Fibroblast of lung (primary cell): ENCODE data around the gene SOX21. TPM values are rescaled to one million over a fixed set of nuclear protein-coding genes. Genes with fewer than 3 reads are reported as not detected.

ENCODE experiments used
- DNase-seq, 2 donors: peaks; one replicate each; pipeline versions ENCODE4 v3.0.0 to v3.0.0-alpha.2; 2010; ENCODE audit warnings: low read depth in 2 of 2
- H2AFZ ChIP-seq: 2 replicates; pipeline ENCODE4 v1.5.1; 2012; ENCODE audit warnings: low read length, control low read depth, inconsistent platforms
- H3K27ac ChIP-seq: 2 replicates; pipeline ENCODE4 v1.5.1; 2011; ENCODE audit warnings: low read length, control low read depth; ENCODE audit not compliant: insufficient read depth
- H3K27me3 ChIP-seq: 2 replicates; pipeline ENCODE4 v1.5.1; 2011; ENCODE audit warnings: mild to moderate bottlenecking, low read length; ENCODE audit not compliant: control insufficient read depth, insufficient read depth
- H3K36me3 ChIP-seq: 2 replicates; pipeline ENCODE4 v1.5.1; 2011; ENCODE audit warnings: low read length; ENCODE audit not compliant: control insufficient read depth, insufficient read depth
- H3K4me1 ChIP-seq: 2 replicates; pipeline ENCODE4 v1.5.1; 2011; ENCODE audit warnings: low read length; ENCODE audit not compliant: control insufficient read depth, insufficient read depth; ENCODE audit errors: extremely low read depth
- H3K4me2 ChIP-seq: 2 replicates; pipeline ENCODE4 v1.5.1; 2011; ENCODE audit warnings: low read length, control low read depth; ENCODE audit not compliant: insufficient read depth; ENCODE audit errors: extremely low read depth
- H3K4me3 ChIP-seq, 4 experiments: fragments of 200-600 bp in 1 of 4; sonication (generic) in 1 of 4; replicated peaks in 1 of 4; 2 replicates each; pipeline ENCODE4 v1.5.1; 2011 to 2016; ENCODE audit warnings: low read length in 4 of 4, low read depth in 3 of 4, mild to moderate bottlenecking in 3 of 4, control low read depth in 2 of 4, inconsistent platforms in 1 of 4, mixed read lengths in 1 of 4; ENCODE audit not compliant: insufficient read depth in 1 of 4; ENCODE audit errors: control extremely low read depth in 1 of 4
- H3K79me2 ChIP-seq: 2 replicates; pipeline ENCODE4 v1.5.1; 2012; ENCODE audit warnings: mild to moderate bottlenecking, low read length, inconsistent platforms; ENCODE audit not compliant: control insufficient read depth, insufficient read depth
- H3K9ac ChIP-seq: 2 replicates; pipeline ENCODE4 v1.5.1; 2011; ENCODE audit warnings: mild to moderate bottlenecking, low read length, control low read depth; ENCODE audit not compliant: insufficient read depth
- H3K9me3 ChIP-seq: 2 replicates; pipeline ENCODE4 v1.5.1; 2012; ENCODE audit warnings: low read depth, low read length; ENCODE audit not compliant: control insufficient read depth, insufficient read depth
- H4K20me1 ChIP-seq: 2 replicates; pipeline ENCODE4 v1.5.1; 2011; ENCODE audit warnings: low read length; ENCODE audit not compliant: control insufficient read depth, insufficient read depth; ENCODE audit errors: extremely low read depth
- EZH2 ChIP-seq: IDR thresholded peaks from 2 replicates; pipeline ENCODE4 v1.5.1; 2012; ENCODE audit warnings: low read length, control low read depth, mild to moderate bottlenecking; ENCODE audit errors: missing control alignments
- polyA minus RNA-seq: library from RNA; depleted of rRNA, polyadenylated mRNA; stranded (reverse); fragments of >200 nt; gene quantifications from 2 replicates; pipeline ENCODE4 v1.2.3, GENCODE V29; 2011; ENCODE audit warnings: low replicate concordance
- polyA plus RNA-seq, 2 donors: library from polyadenylated mRNA; depleted of rRNA in 1 of 2; stranded (reverse) in 1 of 2; unstranded in 1 of 2; fragments of >200 nt; gene quantifications; 2 replicates each; pipeline ENCODE4 v1.2.1, GENCODE V29; 2011 to 2012; ENCODE audit warnings: missing spikeins in 1 of 2
- total RNA-seq: library from RNA; depleted of rRNA; stranded (reverse); fragments of >200 nt; gene quantifications from 2 replicates; pipeline ENCODE4 v1.2.1, GENCODE V29; 2014
- TF ChIP-seq, protein P1 (sequence below), 2 donors: IDR thresholded peaks in 1 of 2; conservative IDR thresholded peaks in 1 of 2; 1 replicate in 1 of 2; 2 replicates in 1 of 2; pipeline ENCODE4 v1.5.1; 2011 to 2012; ENCODE audit warnings: low read length in 2 of 2, control low read depth in 1 of 2, inconsistent platforms in 1 of 2, low read depth in 1 of 2, mild to moderate bottlenecking in 1 of 2

The SOX21 gene
- not detected in 2 replicates for total RNA-seq
- polyA plus RNA-seq = not detected in 2 replicates
- polyA plus RNA-seq (2012) = not detected in 2 replicates
- not detected in 2 replicates for polyA minus RNA-seq

- no peak for TF ChIP-seq EZH2
- TF ChIP-seq, protein P1, sequence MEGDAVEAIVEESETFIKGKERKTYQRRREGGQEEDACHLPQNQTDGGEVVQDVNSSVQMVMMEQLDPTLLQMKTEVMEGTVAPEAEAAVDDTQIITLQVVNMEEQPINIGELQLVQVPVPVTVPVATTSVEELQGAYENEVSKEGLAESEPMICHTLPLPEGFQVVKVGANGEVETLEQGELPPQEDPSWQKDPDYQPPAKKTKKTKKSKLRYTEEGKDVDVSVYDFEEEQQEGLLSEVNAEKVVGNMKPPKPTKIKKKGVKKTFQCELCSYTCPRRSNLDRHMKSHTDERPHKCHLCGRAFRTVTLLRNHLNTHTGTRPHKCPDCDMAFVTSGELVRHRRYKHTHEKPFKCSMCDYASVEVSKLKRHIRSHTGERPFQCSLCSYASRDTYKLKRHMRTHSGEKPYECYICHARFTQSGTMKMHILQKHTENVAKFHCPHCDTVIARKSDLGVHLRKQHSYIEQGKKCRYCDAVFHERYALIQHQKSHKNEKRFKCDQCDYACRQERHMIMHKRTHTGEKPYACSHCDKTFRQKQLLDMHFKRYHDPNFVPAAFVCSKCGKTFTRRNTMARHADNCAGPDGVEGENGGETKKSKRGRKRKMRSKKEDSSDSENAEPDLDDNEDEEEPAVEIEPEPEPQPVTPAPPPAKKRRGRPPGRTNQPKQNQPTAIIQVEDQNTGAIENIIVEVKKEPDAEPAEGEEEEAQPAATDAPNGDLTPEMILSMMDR (conservative IDR thresholded peaks at IDR 0.05 in 1 of 2, IDR thresholded peaks at IDR 0.05 in 1 of 2; ENCODE audit: low read depth in 1 of 2, low read length in 2 of 2) = no peak
- no peaks in the 10 kb centered on the region for H3K9me3 ChIP-seq
- no peak within 1 kb of the TSS for H2AFZ ChIP-seq
- H3K9ac ChIP-seq = no peak within 1 kb of the TSS
- H3K27me3 ChIP-seq = peaks cover 51% of the 10 kb centered on the region
- peak within 1 kb of the TSS in 1 of 4 experiments; percentile 7 for H3K4me3 ChIP-seq
- H3K4me1 ChIP-seq = no peaks in the 10 kb centered on the region
- DNase-seq = peak in 1 of 2 donors; percentile 39
- no peak within 1 kb of the TSS for H3K27ac ChIP-seq
- H4K20me1 ChIP-seq = no peaks in the 10 kb centered on the region
- no peaks in the 10 kb centered on the region for H3K79me2 ChIP-seq
- no peak within 1 kb of the TSS for H3K4me2 ChIP-seq
- no peaks in the 10 kb centered on the region for H3K36me3 ChIP-seq
Measured at GRCh38 chr13:94712287-94712811, at the start of gene SOX21. SOX21 (minus strand) TSS chr13:94712545; CDS start chr13:94712049, 496 bp downstream.

DNA sequence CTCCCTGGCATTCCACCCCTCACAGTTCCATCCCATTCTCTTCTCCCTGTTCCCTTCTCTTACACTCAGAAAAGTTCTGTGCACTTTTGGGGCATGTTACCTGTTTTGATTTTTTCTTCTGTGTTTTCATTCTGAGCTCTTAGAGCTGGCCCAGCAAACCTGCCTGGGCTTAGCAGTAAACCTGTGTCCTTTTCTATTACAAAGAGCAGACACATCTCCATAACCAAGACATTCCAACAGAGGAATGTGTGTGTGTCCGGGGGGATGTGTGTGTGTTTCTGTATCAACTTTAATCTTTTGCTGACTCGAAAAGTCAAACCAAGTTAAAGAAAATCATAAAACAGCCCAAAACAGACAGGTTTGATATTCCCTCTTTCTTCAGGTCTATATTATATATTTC lies 49.1 kb upstream of the SOX21 start:
- Histone ChIP-seq H3K9ac (no peak overlapping the region), H3K36me3 (no peaks in the 10 kb centered on the region), H3K4me2 (no peak overlapping the region), H3K4me1 (no peaks in the 10 kb centered on the region), H3K27me3 (no peaks in the 10 kb centered on the region), H2AFZ (no peak overlapping the region), H3K27ac (no peak overlapping the region), H4K20me1 (no peaks in the 10 kb centered on the region), H3K9me3 (no peaks in the 10 kb centered on the region), H3K4me3 (no peak overlapping the region), H3K79me2 (no peaks in the 10 kb centered on the region)
- DNase-seq = no peak
- TF ChIP-seq, protein P1 (conservative IDR thresholded peaks at IDR 0.05 in 1 of 2, IDR thresholded peaks at IDR 0.05 in 1 of 2; ENCODE audit: low read depth in 1 of 2, low read length in 2 of 2) = no peak
- TF ChIP-seq EZH2 = no peak

DNA sequence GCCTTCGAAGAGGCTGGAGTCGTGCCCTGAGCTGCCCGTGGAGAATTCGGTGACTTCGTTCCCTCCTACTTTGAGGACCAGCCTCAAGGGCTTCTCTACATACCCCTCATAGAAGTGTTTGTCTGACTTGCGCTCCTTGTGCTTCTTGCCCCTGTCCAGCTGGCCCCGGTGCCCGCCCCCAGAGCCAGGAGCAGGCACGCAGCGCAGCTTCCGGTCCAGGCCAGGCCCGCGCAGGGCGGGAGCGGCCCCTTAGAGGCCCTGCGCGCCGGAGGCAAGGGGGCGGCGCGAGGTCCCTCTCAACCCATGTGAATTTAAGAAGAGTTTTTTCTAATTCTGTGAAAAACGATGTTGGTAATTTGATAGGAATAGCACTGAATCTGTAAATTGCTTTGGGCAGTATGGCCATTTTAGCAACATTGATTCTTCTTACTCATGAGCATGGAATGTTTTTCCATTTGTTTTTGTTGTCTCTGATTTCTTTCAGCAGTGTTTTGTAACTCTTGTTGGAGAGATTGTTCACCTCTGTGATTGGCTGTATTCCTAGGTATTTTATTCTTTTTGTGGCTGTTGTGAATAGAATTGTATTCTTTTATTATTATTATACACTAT lies 46.9 kb upstream of the SOX21 start:
- no peaks in the 10 kb centered on the region for H4K20me1 ChIP-seq
- no peak overlapping the region for H3K4me2 ChIP-seq
- no peaks in the 10 kb centered on the region for H3K79me2 ChIP-seq
- H3K27me3 ChIP-seq = no peaks in the 10 kb centered on the region
- no peak overlapping the region for H3K27ac ChIP-seq
- no peak overlapping the region for H2AFZ ChIP-seq
- TF ChIP-seq, protein P1 (conservative IDR thresholded peaks at IDR 0.05 in 1 of 2, IDR thresholded peaks at IDR 0.05 in 1 of 2; ENCODE audit: low read depth in 1 of 2, low read length in 2 of 2) = no peak
- no peak for TF ChIP-seq EZH2
- H3K9ac ChIP-seq = no peak overlapping the region
- H3K4me1 ChIP-seq = no peaks in the 10 kb centered on the region
- no peak for DNase-seq
- no peaks in the 10 kb centered on the region for H3K36me3 ChIP-seq
- H3K4me3 ChIP-seq = no peak overlapping the region
- no peaks in the 10 kb centered on the region for H3K9me3 ChIP-seq
